IMR-90 (cell line): ENCODE measurements around the gene SNTG2. TPM values are rescaled to one million over a fixed set of nuclear protein-coding genes. Genes with fewer than 3 reads are reported as not detected.

Experiments
- ATAC-seq: fragments of 200-7000 bp; cut with Tn5 transposase; 2 replicates; pipeline ENCODE4 v1.9.1; 2020; ENCODE audit warnings: low read depth, mild to moderate bottlenecking, moderate library complexity
- BruUV-seq: library from RNA; stranded (reverse); fragments of 400-500 nt; replicated peaks from 2 replicates; lab custom pipeline; 2021; lab: Mats Ljungman, UMichigan
- CTCF ChIA-PET: fragments of 300-600 bp; formaldehyde crosslinking; extraction: SDS; loops from one replicate; lab custom pipeline; 2021; ENCODE audit warnings: antibody characterized with exemption; lab: Yijun Ruan, JAX
- POLR2A ChIA-PET: fragments of 300-600 bp; sonication (Branson Sonifier 250); formaldehyde crosslinking; loops from one replicate; lab custom pipeline; 2022; ENCODE audit warnings: antibody characterized with exemption; ENCODE audit not compliant: unreplicated experiment; lab: Charles Lee
- DNase-seq: peaks from one replicate; pipeline ENCODE4 v3.0.0; 2013
- H2AFZ ChIP-seq: replicated peaks from 2 replicates; pipeline ENCODE3; 2013; ENCODE audit warnings: low read length, mild to moderate bottlenecking; ENCODE audit not compliant: poor library complexity
- H2AK5ac ChIP-seq: 2 replicates; pipeline ENCODE4 v1.6.1; 2013; ENCODE audit warnings: low read depth, low read length, inconsistent platforms
- H2AK9ac ChIP-seq: replicated peaks from 2 replicates; pipeline ENCODE3; 2013; ENCODE audit warnings: mild to moderate bottlenecking, low read depth, low read length, moderate library complexity; ENCODE audit not compliant: poor library complexity
- H2BK120ac ChIP-seq: 2 replicates; pipeline ENCODE4 v1.6.1; 2013; ENCODE audit warnings: low read depth, low read length, inconsistent platforms
- H2BK15ac ChIP-seq: 3 replicates; pipeline ENCODE4 v1.6.1; 2013; ENCODE audit warnings: low read depth, low read length, inconsistent platforms
- H2BK20ac ChIP-seq: 2 replicates; pipeline ENCODE4 v1.6.1; 2013; ENCODE audit warnings: low read depth, mild to moderate bottlenecking, inconsistent platforms, low read length, moderate library complexity
- H2BK5ac ChIP-seq: 2 replicates; pipeline ENCODE4 v1.6.1; 2013; ENCODE audit warnings: mild to moderate bottlenecking, low read depth, low read length, inconsistent platforms; ENCODE audit not compliant: poor library complexity, severe bottlenecking
- H3K14ac ChIP-seq: replicated peaks from 2 replicates; pipeline ENCODE4 v1.6.1; 2013; ENCODE audit warnings: low read depth, low read length, inconsistent platforms
- H3K18ac ChIP-seq: 2 replicates; pipeline ENCODE4 v1.6.1; 2013; ENCODE audit warnings: low read depth, low read length, control low read depth
- H3K23ac ChIP-seq: 2 replicates; pipeline ENCODE4 v1.6.1; 2013; ENCODE audit warnings: low read depth, low read length, inconsistent platforms
- H3K27ac ChIP-seq: 2 replicates; pipeline ENCODE4 v1.5.1; 2013; ENCODE audit warnings: mild to moderate bottlenecking, control low read depth, low read length; ENCODE audit not compliant: insufficient read depth
- H3K27me3 ChIP-seq: 2 replicates; pipeline ENCODE4 v1.6.1; 2013; ENCODE audit warnings: low read length; ENCODE audit not compliant: control insufficient read depth, insufficient read depth
- H3K36me3 ChIP-seq: 2 replicates; pipeline ENCODE4 v1.6.1; 2013; ENCODE audit warnings: low read length, mixed read lengths; ENCODE audit not compliant: control insufficient read depth, insufficient read depth
- H3K4ac ChIP-seq: 2 replicates; pipeline ENCODE4 v1.6.1; 2013; ENCODE audit warnings: low read depth, low read length, inconsistent platforms
- H3K4me1 ChIP-seq: 2 replicates; pipeline ENCODE4 v1.6.1; 2013; ENCODE audit warnings: low read length, mixed read lengths; ENCODE audit not compliant: control insufficient read depth, insufficient read depth
- H3K4me2 ChIP-seq: 2 replicates; pipeline ENCODE4 v1.6.1; 2013; ENCODE audit warnings: low read depth, mild to moderate bottlenecking, control low read depth, low read length, moderate library complexity
- H3K4me3 ChIP-seq: 2 replicates; pipeline ENCODE4 v1.5.1; 2013; ENCODE audit warnings: low read depth, mild to moderate bottlenecking, control low read depth, low read length, moderate library complexity; ENCODE audit not compliant: insufficient read depth
- H3K56ac ChIP-seq: 2 replicates; pipeline ENCODE4 v1.6.1; 2013; ENCODE audit warnings: low read length, inconsistent platforms; ENCODE audit not compliant: insufficient read depth; ENCODE audit errors: extremely low read depth
- H3K79me1 ChIP-seq, 2 experiments: 2 replicates each; pipeline ENCODE4 v1.6.1; 2013; ENCODE audit warnings: low read length in 2 of 2, inconsistent platforms in 1 of 2, low read depth in 1 of 2
- H3K9ac ChIP-seq: 2 replicates; pipeline ENCODE4 v1.6.1; 2013; ENCODE audit warnings: low read depth, low read length, control low read depth
- H3K9me1 ChIP-seq: 2 replicates; pipeline ENCODE4 v1.6.1; 2013; ENCODE audit warnings: low read length, inconsistent platforms; ENCODE audit not compliant: insufficient read depth
- H3K9me3 ChIP-seq: 2 replicates; pipeline ENCODE4 v1.6.1; 2013; ENCODE audit warnings: low read length; ENCODE audit not compliant: control insufficient read depth, insufficient read depth
- H4K20me1 ChIP-seq: 2 replicates; pipeline ENCODE4 v1.6.1; 2013; ENCODE audit warnings: low read length, inconsistent platforms; ENCODE audit not compliant: insufficient read depth
- H4K5ac ChIP-seq: 2 replicates; pipeline ENCODE4 v1.6.1; 2013; ENCODE audit warnings: mild to moderate bottlenecking, low read depth, low read length, control low read depth
- H4K8ac ChIP-seq, 2 experiments: 2 replicates each; pipeline ENCODE4 v1.6.1; 2013; ENCODE audit warnings: low read depth in 2 of 2, low read length in 2 of 2, control low read depth in 1 of 2, inconsistent platforms in 1 of 2
- H4K91ac ChIP-seq: 2 replicates; pipeline ENCODE4 v1.6.1; 2013; ENCODE audit warnings: low read depth, low read length, inconsistent platforms; ENCODE audit not compliant: insufficient read depth
- BHLHE40 ChIP-seq: fragments of 150-350 bp; IDR thresholded peaks from 2 replicates; pipeline ENCODE4 v1.6.1; 2016; ENCODE audit warnings: mild to moderate bottlenecking, low read depth, low read length
- CHD1 ChIP-seq: IDR thresholded peaks from 2 replicates; pipeline ENCODE4 v1.6.1; 2012; ENCODE audit warnings: low read depth, low read length, improper control_type of control experiment
- CTCF ChIP-seq: conservative IDR thresholded peaks from 2 replicates; pipeline ENCODE4 v1.5.1; 2012; ENCODE audit warnings: mild to moderate bottlenecking, low read depth, low read length, improper control_type of control experiment
- ELK1 ChIP-seq: fragments of 150-350 bp; IDR thresholded peaks from 2 replicates; pipeline ENCODE4 v1.6.1; 2016; ENCODE audit warnings: low read depth, mild to moderate bottlenecking, low read length, moderate library complexity, borderline replicate concordance
- MAFK ChIP-seq: IDR thresholded peaks from 2 replicates; pipeline ENCODE4 v1.6.1; 2012; ENCODE audit warnings: low read depth, low read length, improper control_type of control experiment
- MXI1 ChIP-seq: IDR thresholded peaks from 2 replicates; pipeline ENCODE4 v1.6.1; 2012; ENCODE audit warnings: low read depth, mild to moderate bottlenecking, low read length, moderate library complexity, borderline replicate concordance
- POLR2A ChIP-seq: IDR thresholded peaks from 2 replicates; pipeline ENCODE4 v1.6.1; 2012; ENCODE audit warnings: mild to moderate bottlenecking, low read depth, low read length
- RAD21 ChIP-seq: IDR thresholded peaks from 2 replicates; pipeline ENCODE4 v1.6.1; 2012; ENCODE audit warnings: low read length, improper control_type of control experiment
- RCOR1 ChIP-seq: IDR thresholded peaks from 2 replicates; pipeline ENCODE4 v1.6.1; 2012; ENCODE audit warnings: mild to moderate bottlenecking, low read length, improper control_type of control experiment; ENCODE audit not compliant: insufficient replicate concordance
- RFX5 ChIP-seq: IDR thresholded peaks from 2 replicates; pipeline ENCODE4 v1.8.0; 2012; ENCODE audit warnings: low read depth, mild to moderate bottlenecking, low read length, moderate library complexity
- SMC3 ChIP-seq: fragments of 150-350 bp; IDR thresholded peaks from 2 replicates; pipeline ENCODE4 v1.6.1; 2016; ENCODE audit warnings: low read depth, mild to moderate bottlenecking, antibody characterized with exemption, low read length, moderate library complexity
- USF2 ChIP-seq: fragments of 150-350 bp; IDR thresholded peaks from 2 replicates; pipeline ENCODE4 v1.6.1; 2017; ENCODE audit warnings: mild to moderate bottlenecking, antibody characterized with exemption, low read length, low read depth
- WGBS, 2 experiments: methylation state at CpG; one replicate each; pipeline versions ENCODE4 v1.1.5 to v1.1.7; 2013; ENCODE audit warnings: missing lambda C conversion rate in 2 of 2; ENCODE audit not compliant: insufficient read length in 1 of 2; ENCODE audit errors: extremely low coverage in 2 of 2; 5-methylcytosine and 5-hydroxymethylcytosine counted together
- dilution Hi-C: fragments of 300-500 bp; cut with HindIII; formaldehyde crosslinking; loops from one replicate; pipeline ENCODE4 v1.14.3; 2018; ENCODE audit warnings: low sequenced_read_pairs; ENCODE audit not compliant: unreplicated experiment
- in situ Hi-C: fragments of 300-500 bp; cut with MboI; formaldehyde crosslinking; loops from 3 replicates; pipeline ENCODE4 v1.14.3; 2019; ENCODE audit warnings: low sequenced_read_pairs, inconsistent platforms, mixed read lengths
- intact Hi-C: fragments of 100-400 bp; cut with micrococcal nuclease; formaldehyde crosslinking; loops from 2 replicates; pipeline ENCODE4 v1.10.0; 2022
- polyA plus RNA-seq, 3 experiments: library from polyadenylated mRNA; depleted of rRNA; stranded (reverse); fragments of >200 nt; gene quantifications; 2 replicates each; pipeline ENCODE4 v1.2.3, GENCODE V29; 2012; ENCODE audit warnings: low replicate concordance in 1 of 3
- total RNA-seq: library from RNA; depleted of rRNA; stranded (reverse); fragments of >200 nt; gene quantifications from 2 replicates; pipeline ENCODE4 v1.2.3, GENCODE V29; 2012

Gene SNTG2
- total and polyA plus RNA-seq, 2 of the 4 experiments (the other 2 are of a cell fraction) = under 0.01 to 0.17 TPM

GRCh38 chr2:1406434-1406833, 455.8 kb downstream of the SNTG2 start:
- H2AK9ac ChIP-seq = no peak overlapping the region
- no peak overlapping the region for H4K8ac ChIP-seq
- no peaks in the 10 kb centered on the region for H3K79me1 ChIP-seq
- no peaks in the 10 kb centered on the region for H3K27me3 ChIP-seq
- H2AFZ ChIP-seq = no peak overlapping the region
- no peak overlapping the region for H3K18ac ChIP-seq
- CTCF ChIA-PET = no interaction called here
- dilution Hi-C loops (no loop called here), intact Hi-C loops (no loop called here), in situ Hi-C loops (no loop called here)
- ATAC-seq (no peak), DNase-seq (no peak)
- no peak overlapping the region for H3K4me3 ChIP-seq
- H3K14ac ChIP-seq = no peak overlapping the region
- H4K5ac ChIP-seq = no peak overlapping the region
- no peaks in the 10 kb centered on the region for H3K9me1 ChIP-seq
- no peak overlapping the region for H3K9ac ChIP-seq
- H2BK20ac ChIP-seq = no peak overlapping the region
- no peak overlapping the region for H3K56ac ChIP-seq
- no peak overlapping the region for H2BK5ac ChIP-seq
- no peaks in the 10 kb centered on the region for H3K4me1 ChIP-seq
- no peak overlapping the region for H3K4ac ChIP-seq
- no peak overlapping the region for H4K91ac ChIP-seq
- 10% methylated on average over 2 of the region's 2 CpGs; no CpG with 5 or more reads in 1 of the 2 experiments for WGBS, 2 experiments
- no peaks in the 10 kb centered on the region for H4K20me1 ChIP-seq
- H3K4me2 ChIP-seq = no peak overlapping the region
- H2BK15ac ChIP-seq = no peak overlapping the region
- BruUV-seq = no TSS peak
- H2AK5ac ChIP-seq = no peak overlapping the region
- H2BK120ac ChIP-seq = no peak overlapping the region
- H3K27ac ChIP-seq = no peak overlapping the region
- TF ChIP-seq CHD1 (no peak), RCOR1 (no peak), RFX5 (no peak), POLR2A (no peak), USF2 (no peak), BHLHE40 (no peak), RAD21 (no peak), MXI1 (no peak), CTCF (no peak), SMC3 (no peak), MAFK (no peak), ELK1 (no peak)
- H3K36me3 ChIP-seq = no peaks in the 10 kb centered on the region
- POLR2A ChIA-PET = no interaction called here
- H3K9me3 ChIP-seq = peaks cover 22% of the 10 kb centered on the region
- H3K23ac ChIP-seq = no peak overlapping the region
